Raji (cell line): ENCODE data around the gene CACFD1.

Experiments used
- POLR2A ChIP-seq: IDR thresholded peaks from 2 replicates; pipeline ENCODE4 v1.6.1; 2011; ENCODE audit warnings: low read depth, low read length, control low read depth; ENCODE audit not compliant: insufficient read depth

The CACFD1 gene

GRCh38 chr9:133518706-133519449 lies 59.1 kb downstream of the CACFD1 start:
- no peak for TF ChIP-seq POLR2A

GRCh38 chr9:133519693-133520092 lies 59.9 kb downstream of the CACFD1 start:
- no peak for TF ChIP-seq POLR2A

GRCh38 chr9:133520121-133520835 lies 60.5 kb downstream of the CACFD1 start:
- no peak for TF ChIP-seq POLR2A
